MM.1S (cell line): Measurements from ENCODE around the gene GYPC.
"Not testable (repeated sequence)": the region's sequence is repeated elsewhere in the genome, so short reads cannot be mapped to it uniquely, and the experiment has no call there.

Experiments
- DNase-seq: peaks from one replicate; pipeline ENCODE4 v3.0.0-alpha.2; 2015
- H2AFZ ChIP-seq: fragments of 300-600 bp; sonication (generic); 2 replicates; pipeline ENCODE4 v1.6.0; 2016; ENCODE audit warnings: antibody characterized with exemption, low read length
- H3F3A ChIP-seq: fragments of 300-600 bp; sonication (generic); 2 replicates; pipeline ENCODE4 v1.6.1; 2016; ENCODE audit warnings: mild to moderate bottlenecking, antibody characterized with exemption, low read length, moderate library complexity, mixed read lengths; ENCODE audit not compliant: insufficient read depth
- H3K27ac ChIP-seq: fragments of 300-600 bp; sonication (generic); 2 replicates; pipeline ENCODE4 v1.5.1; 2016; ENCODE audit warnings: mild to moderate bottlenecking, low read length
- H3K27me3 ChIP-seq: fragments of 300-600 bp; sonication (generic); replicated peaks from 2 replicates; pipeline ENCODE4 v1.6.0; 2016; ENCODE audit warnings: low read length; ENCODE audit not compliant: insufficient read depth
- H3K36me3 ChIP-seq: fragments of 300-600 bp; sonication (generic); replicated peaks from 2 replicates; pipeline ENCODE4 v1.6.1; 2016; ENCODE audit warnings: mild to moderate bottlenecking, low read length, mixed read lengths; ENCODE audit not compliant: insufficient read depth
- H3K4me1 ChIP-seq: fragments of 300-600 bp; sonication (generic); 2 replicates; pipeline ENCODE4 v1.6.1; 2016; ENCODE audit warnings: low read length, mixed read lengths
- H3K4me2 ChIP-seq: fragments of 300-600 bp; sonication (generic); 2 replicates; pipeline ENCODE4 v1.6.0; 2016; ENCODE audit warnings: low read depth, low read length
- H3K4me3 ChIP-seq: fragments of 300-600 bp; sonication (generic); 2 replicates; pipeline ENCODE4 v1.5.1; 2016; ENCODE audit warnings: low read length, mixed read lengths
- H3K79me2 ChIP-seq: fragments of 300-600 bp; sonication (generic); 2 replicates; pipeline ENCODE4 v1.6.1; 2016; ENCODE audit warnings: mixed run types, low read length, mixed read lengths
- H3K9ac ChIP-seq: fragments of 300-600 bp; sonication (generic); 2 replicates; pipeline ENCODE4 v1.6.1; 2016; ENCODE audit warnings: low read length, mixed read lengths
- H3K9me2 ChIP-seq: fragments of 300-600 bp; sonication (generic); replicated peaks from 2 replicates; pipeline ENCODE4 v1.6.1; 2016; ENCODE audit warnings: mild to moderate bottlenecking, low read length, mixed read lengths; ENCODE audit not compliant: insufficient read depth
- H3K9me3 ChIP-seq: fragments of 300-600 bp; sonication (generic); replicated peaks from 2 replicates; pipeline ENCODE4 v1.6.1; 2016; ENCODE audit warnings: mild to moderate bottlenecking, low read length, mixed read lengths; ENCODE audit not compliant: insufficient read depth
- H4K20me1 ChIP-seq: fragments of 300-600 bp; sonication (generic); 2 replicates; pipeline ENCODE4 v1.6.1; 2016; ENCODE audit warnings: mild to moderate bottlenecking, low read length, moderate library complexity, mixed read lengths; ENCODE audit not compliant: insufficient read depth
- CTCF ChIP-seq: fragments of 300-600 bp; sonication (generic); IDR thresholded peaks from 2 replicates; pipeline ENCODE4 v1.5.1; 2016; ENCODE audit warnings: antibody characterized with exemption, low read length, mixed read lengths
- EZH2 ChIP-seq: fragments of 300-600 bp; sonication (generic); optimal IDR thresholded peaks from 2 replicates; pipeline ENCODE3; 2017; ENCODE audit warnings: low read depth, mild to moderate bottlenecking, antibody characterized with exemption, low read length, mixed read lengths
- EZH2phosphoT487 ChIP-seq: fragments of 300-600 bp; sonication (generic); IDR thresholded peaks from 2 replicates; pipeline ENCODE4 v1.6.1; 2018; ENCODE audit warnings: antibody characterized with exemption, low read length

The GYPC gene

GRCh38 chr2:126644630-126645191 is 11.2 kb upstream of the GYPC start:
- H2AFZ ChIP-seq, result no peak overlapping the region
- no peak overlapping the region for H3K27ac ChIP-seq

GRCh38 chr2:126645211-126645618 is 10.7 kb upstream of the GYPC start:
- Histone ChIP-seq H3K36me3 (no peaks in the 10 kb centered on the region), H3K9me3 (no peaks in the 10 kb centered on the region), H3K27me3 (no peaks in the 10 kb centered on the region), H3K9ac (no peak overlapping the region), H3K27ac (no peak overlapping the region), H4K20me1 (no peaks in the 10 kb centered on the region), H2AFZ (no peak overlapping the region), H3F3A (no peaks in the 10 kb centered on the region), H3K9me2 (no peaks in the 10 kb centered on the region), H3K4me2 (no peak overlapping the region), H3K79me2 (no peaks in the 10 kb centered on the region), H3K4me1 (no peaks in the 10 kb centered on the region), H3K4me3 (no peak overlapping the region)
- no peak for DNase-seq
- TF ChIP-seq EZH2phosphoT487, result no peak
- no peak for TF ChIP-seq CTCF
- no peak for TF ChIP-seq EZH2

More at GRCh38 chr2:126644630-126645191, 11.2 kb upstream of the GYPC start:
- Histone ChIP-seq H3K9me2 (no peaks in the 10 kb centered on the region), H4K20me1 (no peaks in the 10 kb centered on the region), H3K4me1 (no peaks in the 10 kb centered on the region), H3K4me2 (no peak overlapping the region), H3K79me2 (no peaks in the 10 kb centered on the region), H3F3A (no peaks in the 10 kb centered on the region), H3K9ac (no peak overlapping the region), H3K9me3 (no peaks in the 10 kb centered on the region), H3K4me3 (no peak overlapping the region), H3K27me3 (no peaks in the 10 kb centered on the region), H3K36me3 (no peaks in the 10 kb centered on the region)
- DNase-seq, result no peak
- TF ChIP-seq EZH2phosphoT487, result no peak
- TF ChIP-seq EZH2, result no peak
- TF ChIP-seq CTCF, result no peak

GRCh38 chr2:126646026-126646425 is 9.9 kb upstream of the GYPC start:
- TF ChIP-seq EZH2phosphoT487 (no peak), CTCF (no peak)
- Histone ChIP-seq H4K20me1 (no peaks in the 10 kb centered on the region), H3K9me3 (no peaks in the 10 kb centered on the region), H3K4me3 (no peak overlapping the region), H2AFZ (no peak overlapping the region), H3K79me2 (no peaks in the 10 kb centered on the region), H3K4me1 (no peaks in the 10 kb centered on the region), H3K36me3 (no peaks in the 10 kb centered on the region), H3F3A (no peaks in the 10 kb centered on the region), H3K4me2 (no peak overlapping the region), H3K27ac (no peak overlapping the region), H3K9me2 (no peaks in the 10 kb centered on the region), H3K9ac (no peak overlapping the region), H3K27me3 (no peaks in the 10 kb centered on the region)
- no peak for DNase-seq

GRCh38 chr2:126647714-126648344 is 8.1 kb upstream of the GYPC start:
- not testable (repeated sequence) for H3K4me1 ChIP-seq, H3K9me3 ChIP-seq, H3K4me2 ChIP-seq, H3K27me3 ChIP-seq, H3K4me3 ChIP-seq, H4K20me1 ChIP-seq, H3K79me2 ChIP-seq, H3K9me2 ChIP-seq, H3K36me3 ChIP-seq, H3K9ac ChIP-seq, H3K27ac ChIP-seq, H2AFZ ChIP-seq, DNase-seq, H3F3A ChIP-seq

- H3K27ac ChIP-seq, H3K4me1 ChIP-seq: not testable (repeated sequence)
These were observed 7.6 kb upstream of the GYPC start for GRCh38 chr2:126648345-126648786.

More at GRCh38 chr2:126648345-126648786, 7.6 kb upstream of the GYPC start:
- not testable (repeated sequence) for H3K9me3 ChIP-seq, H4K20me1 ChIP-seq, H2AFZ ChIP-seq, H3K4me3 ChIP-seq, DNase-seq, H3K79me2 ChIP-seq, H3K9me2 ChIP-seq, H3K4me2 ChIP-seq, H3K9ac ChIP-seq, H3K36me3 ChIP-seq, H3F3A ChIP-seq, H3K27me3 ChIP-seq
